GM21381 (cell line): ENCODE measurements around the gene MRPL2.

ENCODE experiments used
- ATAC-seq: cut with Tn5 transposase; IDR thresholded peaks from one replicate; pipeline ENCODE4 v1.9.1; 2021; ENCODE audit warnings: mild to moderate bottlenecking, moderate library complexity; ENCODE audit not compliant: unreplicated experiment

The MRPL2 gene

GRCh38 chr6:43021270-43022047, 37.8 kb downstream of the MRPL2 start, which contains the start of gene RRP36:
Gene RRP36 (plus strand): TSS chr6:43021623. CDS start chr6:43021655, 32 bp downstream.
- peak; percentile 66 for ATAC-seq

DNA sequence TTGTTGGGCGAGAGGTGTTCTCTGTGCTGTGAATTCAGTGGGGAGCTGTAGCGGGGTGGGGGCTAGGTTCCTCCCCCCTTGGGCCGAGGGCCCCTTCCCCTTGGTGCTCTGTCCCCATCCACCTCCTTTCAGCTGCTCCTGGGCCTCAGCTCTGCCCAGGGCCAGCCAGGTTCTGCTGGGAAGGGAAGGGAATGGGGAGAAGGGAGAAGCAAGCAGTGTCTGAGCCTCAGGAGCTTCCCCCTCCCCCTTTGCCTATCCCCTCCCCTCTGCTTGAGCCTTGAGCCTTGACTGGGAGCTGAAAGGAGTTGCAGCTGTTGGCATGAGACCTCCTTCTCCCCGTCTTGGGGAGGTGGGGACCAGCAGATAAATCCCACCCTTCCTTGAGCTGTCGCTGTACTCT, 38.4 kb downstream of the MRPL2 start:
- no peak for ATAC-seq

GRCh38 chr6:43020052-43020705, 39.1 kb downstream of the MRPL2 start:
- ATAC-seq, result no peak

DNA sequence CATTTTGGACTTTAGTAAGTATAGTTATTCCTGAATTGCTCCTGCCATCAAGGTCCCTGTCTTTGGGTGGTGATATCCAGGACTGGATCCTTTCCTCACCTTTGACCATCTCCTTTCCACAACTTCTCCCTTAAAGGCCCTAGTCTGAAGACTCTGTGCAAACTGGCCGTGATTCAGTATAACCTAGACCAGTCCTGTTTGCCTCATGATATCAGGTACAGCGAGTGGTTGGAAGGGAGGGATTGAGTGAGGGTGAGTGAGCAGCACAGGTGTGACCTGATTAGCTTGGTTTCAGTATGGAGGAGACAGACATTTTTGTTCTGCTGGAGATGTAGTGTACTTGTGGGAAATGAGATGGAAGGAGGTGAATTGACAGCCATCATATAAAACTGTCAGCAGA, 40.1 kb downstream of the MRPL2 start:
- ATAC-seq, result no peak

DNA sequence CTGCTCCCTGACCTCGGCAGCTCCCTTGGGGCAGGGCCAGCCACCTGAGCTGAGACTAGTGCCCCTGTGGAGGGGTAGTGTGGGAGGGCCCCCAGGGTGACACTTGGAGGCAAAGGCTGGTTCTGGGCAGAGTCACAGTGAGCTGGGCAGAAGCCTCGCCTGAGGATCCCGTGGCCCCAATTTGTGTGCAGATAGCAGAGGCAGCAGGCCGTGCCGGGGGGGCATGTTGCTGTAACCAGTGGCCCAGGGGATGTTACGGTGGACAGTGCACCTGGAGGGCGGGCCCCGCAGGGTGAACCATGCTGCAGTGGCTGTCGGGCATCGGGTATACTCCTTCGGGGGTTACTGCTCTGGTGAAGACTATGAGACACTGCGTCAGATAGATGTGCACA, 42.3 kb downstream of the MRPL2 start:
- ATAC-seq, result no peak

DNA sequence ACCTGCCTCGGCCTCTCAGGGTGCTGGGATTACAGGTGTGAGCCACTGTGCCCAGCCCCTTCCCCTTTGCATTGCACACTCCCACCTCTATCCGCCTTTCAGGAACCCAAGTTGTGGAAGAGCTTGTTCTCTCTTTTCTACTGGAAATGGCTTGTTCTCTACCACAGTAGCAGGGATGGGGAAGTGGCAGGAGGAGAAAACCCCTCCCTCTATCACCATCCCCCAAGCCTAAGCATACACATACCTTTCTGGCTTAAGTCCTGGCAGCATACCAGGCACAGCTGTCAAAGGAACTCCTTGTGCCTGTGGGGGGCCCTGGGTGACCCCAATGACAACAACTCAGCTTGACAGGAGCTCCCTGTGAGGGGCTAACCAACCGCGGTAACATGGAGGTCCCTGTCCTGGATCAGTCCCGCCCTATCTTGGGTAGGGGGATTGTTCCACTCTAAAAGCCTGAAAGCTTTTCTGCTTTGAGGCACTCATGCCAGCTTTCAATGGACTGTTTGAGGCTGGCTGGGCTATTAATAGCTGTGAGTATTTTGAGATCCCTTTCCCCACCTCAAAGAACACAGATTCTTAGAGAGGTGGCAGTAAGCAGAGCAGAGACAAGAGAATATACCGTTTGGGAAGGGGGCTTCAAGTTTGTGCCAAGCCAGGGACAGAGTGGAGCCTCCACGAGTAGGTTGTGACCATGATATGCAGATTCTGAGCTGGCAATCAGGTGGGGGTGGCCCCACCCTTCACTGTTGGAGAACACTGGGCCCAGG, 42.9 kb downstream of the MRPL2 start:
- no peak for ATAC-seq

GRCh38 chr6:43014434-43014909, 44.8 kb downstream of the MRPL2 start:
- no peak for ATAC-seq

DNA sequence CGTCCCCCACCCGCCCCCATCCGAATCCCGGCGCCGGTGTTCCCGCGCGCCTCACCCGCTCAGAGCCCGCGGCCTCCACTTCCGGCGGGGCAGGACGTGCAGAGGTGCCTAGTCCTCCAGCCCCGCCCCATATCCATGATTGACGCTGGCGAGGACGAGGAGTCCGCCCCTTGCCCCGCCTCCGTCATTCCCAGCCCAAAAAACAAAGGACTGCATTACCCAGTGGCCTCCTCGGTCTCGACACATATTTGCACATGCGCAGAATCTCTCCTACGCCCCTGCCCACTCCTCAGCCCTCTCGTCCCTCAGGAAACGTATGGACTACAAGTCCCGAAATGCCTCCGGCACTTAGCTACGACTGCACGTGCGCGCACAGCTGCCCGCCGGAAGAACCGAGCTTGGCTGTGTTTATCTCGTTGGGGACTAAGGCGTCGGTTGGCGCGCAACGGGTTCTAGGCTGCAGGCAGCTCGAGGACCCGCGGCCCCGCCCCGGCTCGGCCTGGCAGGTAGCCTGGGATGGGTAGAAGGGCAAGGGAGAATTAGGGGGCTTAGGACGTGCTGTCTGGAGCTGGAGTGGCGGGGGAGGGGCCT, 45.3 kb downstream of the MRPL2 start, which contains the start of the genes KLHDC3 and MEA1:
Gene KLHDC3 (plus strand): TSS at position 407 of the 591 bp plus-strand sequence. CDS start 2,944 bp downstream, outside the sequence.
Gene MEA1 (minus strand): TSS at position 104 of the 591 bp plus-strand sequence. CDS start 133 bp downstream, outside the sequence.
- peak; percentile 92 for ATAC-seq

GRCh38 chr6:43013097-43013842, 46.0 kb downstream of the MRPL2 start:
- no peak for ATAC-seq

DNA sequence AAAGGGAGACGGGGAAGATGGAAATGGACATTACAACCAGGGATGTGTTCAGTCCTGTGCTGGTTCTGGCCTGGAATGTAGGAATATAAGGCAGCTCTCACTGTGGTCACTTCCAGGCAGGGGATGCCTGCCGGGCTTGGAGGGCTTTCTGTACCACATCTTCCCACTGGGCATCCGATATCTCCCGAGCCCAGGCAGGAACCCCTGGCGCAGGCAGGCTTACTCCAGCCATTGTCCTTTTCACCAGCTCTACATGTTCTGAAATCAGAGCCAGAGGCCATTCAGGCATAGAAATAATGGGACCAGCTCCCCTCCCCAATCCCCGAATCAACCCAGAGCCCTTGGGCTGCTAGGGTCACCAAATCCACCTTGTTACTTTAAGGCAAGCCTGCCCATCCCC, 46.9 kb downstream of the MRPL2 start:
- ATAC-seq, result no peak

DNA sequence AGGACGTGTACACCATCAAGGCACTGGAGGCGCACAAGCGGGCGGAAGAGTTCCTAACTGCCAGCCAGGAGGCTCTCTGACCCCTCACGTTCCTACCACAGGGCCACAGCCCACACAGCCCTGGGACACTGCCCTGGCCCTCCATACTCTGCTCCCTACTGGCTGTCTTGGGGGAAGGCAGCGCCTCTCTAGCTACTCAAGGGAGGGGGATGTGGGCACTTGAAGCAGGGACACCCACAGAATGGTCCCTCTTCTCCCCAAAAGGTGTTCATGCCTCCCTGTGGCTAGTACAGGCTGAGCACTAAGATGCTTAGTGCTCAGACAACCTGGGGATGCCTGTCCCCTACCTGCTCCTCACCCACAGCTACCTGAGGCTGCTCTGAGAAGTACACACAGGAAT, 48.0 kb downstream of the MRPL2 start:
- ATAC-seq, result no peak

- ATAC-seq, result no peak
Measured at GRCh38 chr6:43009124-43009523, 50.1 kb downstream of the MRPL2 start.

- no peak for ATAC-seq
Measured at GRCh38 chr6:43007126-43007525, 52.1 kb downstream of the MRPL2 start.

- no peak for ATAC-seq
Measured at GRCh38 chr6:43006251-43006650, 53.0 kb downstream of the MRPL2 start.

GRCh38 chr6:43005844-43006243, 53.4 kb downstream of the MRPL2 start:
- no peak for ATAC-seq
